Ishikawa (cell line): Measurements from ENCODE around the gene SLC43A3.

Experiments
- CEBPB ChIP-seq: IDR thresholded peaks from 2 replicates; pipeline ENCODE4 v1.6.1; 2012
- CREB1 ChIP-seq: IDR thresholded peaks from 2 replicates; pipeline ENCODE4 v1.6.1; 2012; ENCODE audit warnings: low read depth
- EGR1 ChIP-seq: IDR thresholded peaks from 2 replicates; pipeline ENCODE4 v1.6.1; 2012
- EP300 ChIP-seq: IDR thresholded peaks from 2 replicates; pipeline ENCODE4 v1.6.1; 2012; ENCODE audit warnings: borderline replicate concordance
- FOXM1 ChIP-seq: IDR thresholded peaks from 2 replicates; pipeline ENCODE4 v1.6.1; 2012; ENCODE audit warnings: low read depth, borderline replicate concordance
- NFIC ChIP-seq: IDR thresholded peaks from 2 replicates; pipeline ENCODE4 v1.6.1; 2012
- RAD21 ChIP-seq: IDR thresholded peaks from 2 replicates; pipeline ENCODE4 v1.6.1; 2012; ENCODE audit warnings: low read depth
- TAF1 ChIP-seq: IDR thresholded peaks from 2 replicates; pipeline ENCODE4 v1.6.1; 2012; ENCODE audit warnings: low read depth, mild to moderate bottlenecking
- TCF12 ChIP-seq: IDR thresholded peaks from 2 replicates; pipeline ENCODE4 v1.6.1; 2012; ENCODE audit warnings: low read depth
- TEAD4 ChIP-seq: IDR thresholded peaks from 2 replicates; pipeline ENCODE4 v1.6.1; 2012
- YY1 ChIP-seq: IDR thresholded peaks from 2 replicates; pipeline ENCODE4 v1.6.1; 2012; ENCODE audit warnings: low read depth
- ZBTB7A ChIP-seq: IDR thresholded peaks from 2 replicates; pipeline ENCODE4 v1.6.1; 2012; ENCODE audit warnings: low read depth
- TF ChIP-seq, protein P1 (sequence below): IDR thresholded peaks from 2 replicates; pipeline ENCODE4 v1.6.1; 2012; ENCODE audit warnings: low read depth, mild to moderate bottlenecking
- TF ChIP-seq, protein P2 (sequence below): IDR thresholded peaks from 2 replicates; pipeline ENCODE4 v1.6.1; 2012
- TF ChIP-seq, protein P3 (sequence below): IDR thresholded peaks from 2 replicates; pipeline ENCODE4 v1.6.1; 2012

Gene SLC43A3

DNA sequence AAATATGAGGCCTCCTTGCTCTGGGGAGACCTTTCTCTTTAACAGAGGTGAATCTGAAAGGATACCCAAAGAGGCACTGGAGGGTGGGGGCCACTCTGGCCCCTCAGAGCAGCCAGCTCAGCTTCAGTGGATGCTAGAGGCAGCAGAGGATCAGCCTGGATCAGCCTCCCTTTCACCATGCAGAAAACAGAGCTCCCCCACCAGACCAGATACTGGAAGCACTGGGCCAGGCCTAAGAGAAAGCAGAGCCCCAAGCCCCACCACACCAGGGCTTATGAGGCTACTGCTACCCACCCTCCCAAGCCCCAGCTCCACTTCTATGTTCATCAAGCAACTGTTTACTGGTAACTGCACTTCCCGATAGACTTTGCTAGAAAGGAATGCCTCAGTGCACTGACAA is 4.0 kb upstream of the SLC43A3 start:
- TF ChIP-seq, protein P1, sequence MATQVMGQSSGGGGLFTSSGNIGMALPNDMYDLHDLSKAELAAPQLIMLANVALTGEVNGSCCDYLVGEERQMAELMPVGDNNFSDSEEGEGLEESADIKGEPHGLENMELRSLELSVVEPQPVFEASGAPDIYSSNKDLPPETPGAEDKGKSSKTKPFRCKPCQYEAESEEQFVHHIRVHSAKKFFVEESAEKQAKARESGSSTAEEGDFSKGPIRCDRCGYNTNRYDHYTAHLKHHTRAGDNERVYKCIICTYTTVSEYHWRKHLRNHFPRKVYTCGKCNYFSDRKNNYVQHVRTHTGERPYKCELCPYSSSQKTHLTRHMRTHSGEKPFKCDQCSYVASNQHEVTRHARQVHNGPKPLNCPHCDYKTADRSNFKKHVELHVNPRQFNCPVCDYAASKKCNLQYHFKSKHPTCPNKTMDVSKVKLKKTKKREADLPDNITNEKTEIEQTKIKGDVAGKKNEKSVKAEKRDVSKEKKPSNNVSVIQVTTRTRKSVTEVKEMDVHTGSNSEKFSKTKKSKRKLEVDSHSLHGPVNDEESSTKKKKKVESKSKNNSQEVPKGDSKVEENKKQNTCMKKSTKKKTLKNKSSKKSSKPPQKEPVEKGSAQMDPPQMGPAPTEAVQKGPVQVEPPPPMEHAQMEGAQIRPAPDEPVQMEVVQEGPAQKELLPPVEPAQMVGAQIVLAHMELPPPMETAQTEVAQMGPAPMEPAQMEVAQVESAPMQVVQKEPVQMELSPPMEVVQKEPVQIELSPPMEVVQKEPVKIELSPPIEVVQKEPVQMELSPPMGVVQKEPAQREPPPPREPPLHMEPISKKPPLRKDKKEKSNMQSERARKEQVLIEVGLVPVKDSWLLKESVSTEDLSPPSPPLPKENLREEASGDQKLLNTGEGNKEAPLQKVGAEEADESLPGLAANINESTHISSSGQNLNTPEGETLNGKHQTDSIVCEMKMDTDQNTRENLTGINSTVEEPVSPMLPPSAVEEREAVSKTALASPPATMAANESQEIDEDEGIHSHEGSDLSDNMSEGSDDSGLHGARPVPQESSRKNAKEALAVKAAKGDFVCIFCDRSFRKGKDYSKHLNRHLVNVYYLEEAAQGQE, result no peak
- TF ChIP-seq TCF12, result no peak
- no peak for TF ChIP-seq CREB1
- TF ChIP-seq TEAD4, result no peak
- no peak for TF ChIP-seq EP300
- TF ChIP-seq, protein P2, sequence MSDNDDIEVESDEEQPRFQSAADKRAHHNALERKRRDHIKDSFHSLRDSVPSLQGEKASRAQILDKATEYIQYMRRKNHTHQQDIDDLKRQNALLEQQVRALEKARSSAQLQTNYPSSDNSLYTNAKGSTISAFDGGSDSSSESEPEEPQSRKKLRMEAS, result no peak
- no peak for TF ChIP-seq RAD21
- TF ChIP-seq TAF1, result no peak

DNA sequence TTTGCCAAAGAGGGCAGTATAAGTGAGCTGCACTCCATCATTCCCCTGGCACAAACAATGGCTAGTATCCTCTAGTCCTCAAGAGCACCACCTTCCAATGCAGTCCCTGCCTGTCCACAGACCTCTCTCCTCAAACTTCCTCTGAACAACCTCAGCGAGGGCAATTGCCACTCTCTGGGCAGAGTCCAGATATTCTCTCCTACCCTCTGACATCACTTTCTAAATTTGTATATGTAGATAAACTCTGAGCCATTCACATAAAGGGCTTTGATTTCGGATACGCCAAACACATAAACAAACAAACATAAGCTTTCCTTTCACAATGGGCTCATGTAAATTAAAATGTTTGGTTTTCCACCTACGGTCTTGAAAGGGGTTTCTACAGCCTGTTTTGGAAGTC is 3.0 kb upstream of the SLC43A3 start:
- TF ChIP-seq TEAD4, result no peak
- TF ChIP-seq, protein P3, sequence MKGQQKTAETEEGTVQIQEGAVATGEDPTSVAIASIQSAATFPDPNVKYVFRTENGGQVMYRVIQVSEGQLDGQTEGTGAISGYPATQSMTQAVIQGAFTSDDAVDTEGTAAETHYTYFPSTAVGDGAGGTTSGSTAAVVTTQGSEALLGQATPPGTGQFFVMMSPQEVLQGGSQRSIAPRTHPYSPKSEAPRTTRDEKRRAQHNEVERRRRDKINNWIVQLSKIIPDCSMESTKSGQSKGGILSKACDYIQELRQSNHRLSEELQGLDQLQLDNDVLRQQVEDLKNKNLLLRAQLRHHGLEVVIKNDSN, result no peak
- TF ChIP-seq, protein P1, result no peak
- no peak for TF ChIP-seq YY1
- TF ChIP-seq EGR1, result no peak
- no peak for TF ChIP-seq EP300
- TF ChIP-seq CEBPB, result no peak
- TF ChIP-seq ZBTB7A, result no peak
- TF ChIP-seq NFIC, result no peak
- TF ChIP-seq TCF12, result no peak
- TF ChIP-seq TAF1, result no peak
- no peak for TF ChIP-seq FOXM1
- TF ChIP-seq RAD21, result no peak
- TF ChIP-seq, protein P2, result no peak
- TF ChIP-seq CREB1, result no peak

DNA sequence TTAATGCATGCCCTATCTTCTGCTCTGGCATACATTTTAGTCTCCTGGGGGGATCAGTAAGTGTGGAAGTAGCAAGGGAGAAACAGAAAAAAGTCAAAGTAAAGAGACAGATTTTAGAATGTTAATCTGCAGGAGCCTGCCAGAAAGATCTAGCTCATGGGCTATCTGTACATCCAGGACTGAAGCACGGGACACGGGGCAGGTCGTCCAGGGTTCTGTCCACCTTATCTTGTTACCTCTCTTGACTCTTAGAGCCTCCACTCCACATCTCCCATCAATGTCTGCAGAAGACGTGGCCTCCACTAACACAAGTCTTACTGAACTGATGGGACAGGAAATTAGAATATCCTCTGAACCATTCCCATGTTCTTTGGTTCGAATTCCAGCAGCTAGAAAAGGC is 1.7 kb upstream of the SLC43A3 start:
- TF ChIP-seq, protein P2, result no peak

DNA sequence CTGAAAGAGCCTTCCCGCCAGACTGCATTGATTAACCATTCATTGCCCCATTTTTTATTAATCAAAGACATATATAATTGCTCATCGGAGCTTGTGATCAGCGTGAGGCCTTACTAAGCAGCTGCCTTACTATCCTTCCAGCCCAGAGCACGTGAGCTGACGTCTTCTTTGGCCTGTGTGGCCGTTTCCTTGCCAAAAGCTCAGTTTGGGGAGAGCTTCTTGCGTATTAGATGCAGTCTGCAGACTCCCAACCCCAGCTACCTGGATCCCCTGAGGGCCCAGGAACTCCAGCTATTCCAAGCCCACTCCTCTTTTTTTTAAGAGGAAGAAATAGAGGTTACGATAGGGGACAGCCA is 784 bp upstream of the SLC43A3 start:
- TF ChIP-seq TCF12 (no peak), CEBPB (no peak), EGR1 (no peak), TEAD4 (no peak), FOXM1 (no peak), NFIC (no peak), YY1 (no peak), ZBTB7A (no peak), RAD21 (no peak), TAF1 (no peak), EP300 (no peak), CREB1 (no peak)
- TF ChIP-seq, protein P2, result no peak

DNA sequence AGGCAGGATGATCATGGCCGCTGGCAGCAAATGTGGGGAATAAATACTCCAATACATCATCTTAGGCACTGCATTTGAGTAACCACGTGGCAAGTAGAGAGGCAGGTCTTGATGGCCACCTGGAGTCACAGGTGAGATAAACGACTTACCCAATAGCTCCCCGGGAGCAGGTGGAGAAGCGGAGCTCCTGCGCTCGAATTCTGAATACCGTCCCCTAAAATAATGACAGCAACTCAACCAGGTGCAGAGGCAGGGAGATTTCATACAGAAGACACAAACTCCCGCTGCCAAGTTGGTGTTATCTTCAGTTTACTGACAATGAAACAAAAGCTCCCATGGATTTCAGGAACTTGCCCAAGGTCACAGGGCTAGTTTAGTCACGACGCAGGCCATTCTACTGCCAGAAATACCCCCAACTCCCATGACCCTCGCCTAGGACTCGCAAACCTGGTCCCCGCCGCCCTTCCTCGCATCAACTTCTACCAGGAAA is 437 bp downstream of the SLC43A3 start:
- no peak for TF ChIP-seq RAD21
- no peak for TF ChIP-seq CREB1
- TF ChIP-seq NFIC, result no peak
- TF ChIP-seq, protein P3, result no peak
- TF ChIP-seq, protein P1, result no peak
- no peak for TF ChIP-seq FOXM1
- TF ChIP-seq, protein P2, result no peak
- TF ChIP-seq EP300, result no peak
- TF ChIP-seq YY1, result no peak
